Gastroesophageal sphincter (tissue), 3 donors: ENCODE data around the gene RNF26.

ENCODE experiments used
- EP300 ChIP-seq: sonication (generic); formaldehyde crosslinking; IDR thresholded peaks from one replicate; pipeline ENCODE4 v1.6.1; 2017; ENCODE audit warnings: antibody characterized with exemption, mild to moderate bottlenecking
- POLR2A ChIP-seq, 2 donors: fragments of 450-650 bp; IDR thresholded peaks; one replicate each; pipeline ENCODE4 v1.6.1; 2017; ENCODE audit warnings: antibody characterized with exemption in 2 of 2, mild to moderate bottlenecking in 2 of 2, moderate library complexity in 1 of 2
- POLR2AphosphoS5 ChIP-seq: sonication (generic); formaldehyde crosslinking; IDR thresholded peaks from one replicate; pipeline ENCODE4 v1.6.1; 2017; ENCODE audit warnings: antibody characterized with exemption
- TF ChIP-seq, protein P1 (sequence below), 4 experiments: fragments of 200-600 bp in 2 of 4; fragments of 450-650 bp in 2 of 4; sonication (generic) in 1 of 4; IDR thresholded peaks; one replicate each; pipeline ENCODE4 v1.5.1; 2017 to 2019; ENCODE audit warnings: antibody characterized with exemption in 4 of 4, mild to moderate bottlenecking in 2 of 4, moderate library complexity in 2 of 4

GRCh38 chr11:119371778-119372182 lies 37.5 kb downstream of the RNF26 start:
- TF ChIP-seq, protein P1, sequence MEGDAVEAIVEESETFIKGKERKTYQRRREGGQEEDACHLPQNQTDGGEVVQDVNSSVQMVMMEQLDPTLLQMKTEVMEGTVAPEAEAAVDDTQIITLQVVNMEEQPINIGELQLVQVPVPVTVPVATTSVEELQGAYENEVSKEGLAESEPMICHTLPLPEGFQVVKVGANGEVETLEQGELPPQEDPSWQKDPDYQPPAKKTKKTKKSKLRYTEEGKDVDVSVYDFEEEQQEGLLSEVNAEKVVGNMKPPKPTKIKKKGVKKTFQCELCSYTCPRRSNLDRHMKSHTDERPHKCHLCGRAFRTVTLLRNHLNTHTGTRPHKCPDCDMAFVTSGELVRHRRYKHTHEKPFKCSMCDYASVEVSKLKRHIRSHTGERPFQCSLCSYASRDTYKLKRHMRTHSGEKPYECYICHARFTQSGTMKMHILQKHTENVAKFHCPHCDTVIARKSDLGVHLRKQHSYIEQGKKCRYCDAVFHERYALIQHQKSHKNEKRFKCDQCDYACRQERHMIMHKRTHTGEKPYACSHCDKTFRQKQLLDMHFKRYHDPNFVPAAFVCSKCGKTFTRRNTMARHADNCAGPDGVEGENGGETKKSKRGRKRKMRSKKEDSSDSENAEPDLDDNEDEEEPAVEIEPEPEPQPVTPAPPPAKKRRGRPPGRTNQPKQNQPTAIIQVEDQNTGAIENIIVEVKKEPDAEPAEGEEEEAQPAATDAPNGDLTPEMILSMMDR (IDR thresholded peaks at IDR 0.05) = peak in 2 of 4 experiments; percentile 24 to 43
- TF ChIP-seq POLR2A (IDR thresholded peaks at IDR 0.05) = no peak
- peak; percentile 57 for TF ChIP-seq POLR2AphosphoS5
- TF ChIP-seq EP300 = no peak
